HepG2 (cell line): Measurements from ENCODE around the gene TNC. TPM values are rescaled to one million over a fixed set of nuclear protein-coding genes. Genes with fewer than 3 reads are reported as not detected.

Experiments
- FOXC1 ChIP-seq: sonication (generic); formaldehyde crosslinking; IDR thresholded peaks from 2 replicates; pipeline ENCODE4 v1.8.0; 2022; ENCODE audit warnings: mild to moderate bottlenecking, missing genetic modification reagents, borderline replicate concordance
- MBD4 ChIP-seq: IDR thresholded peaks from 2 replicates; pipeline ENCODE4 v1.6.1; 2012; ENCODE audit warnings: low read length, inconsistent platforms, borderline replicate concordance
- RORA ChIP-seq: sonication (generic); formaldehyde crosslinking; IDR thresholded peaks from 2 replicates; pipeline ENCODE4 v1.5.0; 2020; ENCODE audit warnings: mild to moderate bottlenecking, missing genetic modification reagents, moderate library complexity
- SNAPC2 ChIP-seq: sonication (generic); formaldehyde crosslinking; IDR thresholded peaks from 2 replicates; pipeline ENCODE4 v1.8.1; 2022; ENCODE audit warnings: mild to moderate bottlenecking, missing genetic modification reagents
- THRA ChIP-seq: sonication (generic); formaldehyde crosslinking; IDR thresholded peaks from 2 replicates; pipeline ENCODE4 v1.4.0; 2020; ENCODE audit warnings: missing genetic modification reagents, borderline replicate concordance
- ZNF136 ChIP-seq: sonication (generic); formaldehyde crosslinking; IDR thresholded peaks from 2 replicates; pipeline ENCODE4 v1.8.1; 2022; ENCODE audit warnings: low read depth, mild to moderate bottlenecking, moderate library complexity, missing genetic modification reagents
- ZNF407 ChIP-seq: sonication (generic); formaldehyde crosslinking; IDR thresholded peaks from one replicate; pipeline ENCODE4 v1.5.1; 2020; ENCODE audit warnings: mild to moderate bottlenecking, missing genetic modification reagents; ENCODE audit errors: not compliant biosample characterization
- polyA plus RNA-seq, 8 experiments: library from polyadenylated mRNA; depleted of rRNA in 3 of 8; stranded (reverse) in 7 of 8; unstranded in 1 of 8; fragments of >200 nt; fragmentation: Illumina TruSeq in 4 of 8; extraction: Trizol in 4 of 8; gene quantifications; 2 replicates each; pipeline versions ENCODE4 v1.2.1 to v1.2.3, GENCODE V29; 2011 to 2016; ENCODE audit warnings: low read depth in 4 of 8, missing spikeins in 1 of 8, mixed read lengths in 1 of 8; ENCODE audit not compliant: insufficient read depth in 1 of 8
- total RNA-seq, 5 experiments: library from RNA; depleted of rRNA; stranded (reverse); fragments of >200 nt; fragmentation: Illumina TruSeq; extraction: Trizol; gene quantifications; 2 replicates each; pipeline ENCODE4 v1.2.3, GENCODE V29; 2016; ENCODE audit warnings: low read depth in 1 of 5
- TF ChIP-seq, protein P1 (sequence below): sonication (generic); formaldehyde crosslinking; IDR thresholded peaks from 2 replicates; pipeline ENCODE4 v1.4.0; 2020; ENCODE audit warnings: missing genetic modification reagents, borderline replicate concordance

Gene TNC
- total and polyA plus RNA-seq, 2 of the 13 experiments (the other 11 are each of a cell fraction or from before 2014, with no cell fraction given), result not detected

DNA sequence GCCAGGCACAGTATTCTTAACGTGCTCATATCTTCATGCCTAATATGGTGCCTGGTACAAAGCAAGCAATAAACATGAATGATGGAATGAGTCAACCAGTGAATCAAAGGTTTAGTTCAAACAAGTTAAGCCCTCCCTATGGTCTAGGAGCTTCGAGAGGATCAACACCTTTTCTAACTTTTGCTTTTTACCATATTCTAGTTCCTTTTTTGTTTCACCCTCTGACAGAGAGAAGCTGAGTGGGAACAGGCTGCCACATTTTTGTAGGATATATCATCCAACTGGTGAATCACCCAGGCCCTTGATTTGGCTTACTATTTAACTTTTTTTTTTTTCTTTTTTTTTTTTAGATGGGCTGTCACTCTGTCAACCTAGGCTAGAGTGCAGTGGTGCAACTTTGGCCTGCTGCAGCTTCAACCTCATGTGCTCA, 39.3 kb upstream of the TNC start (continued):
- no peak for TF ChIP-seq SNAPC2 (CRISPR knock-in tag)
- TF ChIP-seq MBD4, result no peak
- no peak for TF ChIP-seq ZNF407
- TF ChIP-seq RORA (CRISPR knock-in tag), result no peak
- no peak for TF ChIP-seq FOXC1 (CRISPR knock-in tag)
- no peak for TF ChIP-seq THRA (CRISPR knock-in tag)
- no peak for TF ChIP-seq ZNF136
- TF ChIP-seq, protein P1, sequence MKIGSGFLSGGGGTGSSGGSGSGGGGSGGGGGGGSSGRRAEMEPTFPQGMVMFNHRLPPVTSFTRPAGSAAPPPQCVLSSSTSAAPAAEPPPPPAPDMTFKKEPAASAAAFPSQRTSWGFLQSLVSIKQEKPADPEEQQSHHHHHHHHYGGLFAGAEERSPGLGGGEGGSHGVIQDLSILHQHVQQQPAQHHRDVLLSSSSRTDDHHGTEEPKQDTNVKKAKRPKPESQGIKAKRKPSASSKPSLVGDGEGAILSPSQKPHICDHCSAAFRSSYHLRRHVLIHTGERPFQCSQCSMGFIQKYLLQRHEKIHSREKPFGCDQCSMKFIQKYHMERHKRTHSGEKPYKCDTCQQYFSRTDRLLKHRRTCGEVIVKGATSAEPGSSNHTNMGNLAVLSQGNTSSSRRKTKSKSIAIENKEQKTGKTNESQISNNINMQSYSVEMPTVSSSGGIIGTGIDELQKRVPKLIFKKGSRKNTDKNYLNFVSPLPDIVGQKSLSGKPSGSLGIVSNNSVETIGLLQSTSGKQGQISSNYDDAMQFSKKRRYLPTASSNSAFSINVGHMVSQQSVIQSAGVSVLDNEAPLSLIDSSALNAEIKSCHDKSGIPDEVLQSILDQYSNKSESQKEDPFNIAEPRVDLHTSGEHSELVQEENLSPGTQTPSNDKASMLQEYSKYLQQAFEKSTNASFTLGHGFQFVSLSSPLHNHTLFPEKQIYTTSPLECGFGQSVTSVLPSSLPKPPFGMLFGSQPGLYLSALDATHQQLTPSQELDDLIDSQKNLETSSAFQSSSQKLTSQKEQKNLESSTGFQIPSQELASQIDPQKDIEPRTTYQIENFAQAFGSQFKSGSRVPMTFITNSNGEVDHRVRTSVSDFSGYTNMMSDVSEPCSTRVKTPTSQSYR (CRISPR knock-in tag), result no peak
